Hematopoietic multipotent progenitor cell treated with erythropoietin and hydrocortisone succinate and interleukin-3 and kit ligand, for 4 days (in vitro differentiated cells): Measurements from ENCODE around the gene OXT.
"Not testable (repeated sequence)": the region's sequence is repeated elsewhere in the genome, so short reads cannot be mapped to it uniquely, and the experiment has no call there.

ENCODE experiments used
- DNase-seq: peaks from one replicate; pipeline ENCODE4 v3.0.0-alpha.2; 2015

OXT gene

GRCh38 chr20:3051385-3052019, 19.9 kb upstream of the OXT start:
- peak; percentile 34 for DNase-seq

GRCh38 chr20:3059489-3059888, 11.9 kb upstream of the OXT start:
- no peak for DNase-seq

- not testable (repeated sequence) for DNase-seq
Observed at GRCh38 chr20:3064119-3064518, 7.3 kb upstream of the OXT start.

- no peak for DNase-seq
Observed at GRCh38 chr20:3067139-3068014, 4.0 kb upstream of the OXT start.

GRCh38 chr20:3068075-3068474, 3.3 kb upstream of the OXT start:
- no peak for DNase-seq

GRCh38 chr20:3068986-3069900, 2.2 kb upstream of the OXT start:
- peak; percentile 73 for DNase-seq

GRCh38 chr20:3070725-3071124, 695 bp upstream of the OXT start:
- DNase-seq: peak; percentile 62

- no peak for DNase-seq
Observed at GRCh38 chr20:3071266-3071609, 182 bp upstream of the OXT start.

- no peak for DNase-seq
Observed at GRCh38 chr20:3072530-3073250, 1.3 kb downstream of the OXT start.

- not testable (repeated sequence) for DNase-seq
Observed at GRCh38 chr20:3073251-3073643, 1.8 kb downstream of the OXT start.

- DNase-seq: no peak
Observed at GRCh38 chr20:3074812-3075211, 3.4 kb downstream of the OXT start.

- not testable (repeated sequence) for DNase-seq
Observed at GRCh38 chr20:3075315-3075714, 3.9 kb downstream of the OXT start.

- DNase-seq: peak; percentile 91
Observed at GRCh38 chr20:3077618-3078134, 6.3 kb downstream of the OXT start.

GRCh38 chr20:3080939-3081388, 9.5 kb downstream of the OXT start:
- no peak for DNase-seq

GRCh38 chr20:3081641-3082040, 10.2 kb downstream of the OXT start:
- no peak for DNase-seq

- DNase-seq: no peak
Observed at GRCh38 chr20:3082306-3082951, 11.0 kb downstream of the OXT start.

GRCh38 chr20:3082955-3083952, 11.8 kb downstream of the OXT start:
- DNase-seq: peak; percentile 55

GRCh38 chr20:3084283-3084985, 13.0 kb downstream of the OXT start, which contains the start of gene AVP:
Gene AVP (minus strand): TSS chr20:3084724. CDS start chr20:3084674, 50 bp downstream.
- no peak for DNase-seq

- no peak for DNase-seq
Observed at GRCh38 chr20:3084986-3085360, 13.6 kb downstream of the OXT start.

- no peak for DNase-seq
Observed at GRCh38 chr20:3085571-3086072, 14.2 kb downstream of the OXT start.
